HUDEP-2 (cell line): ENCODE measurements around the gene SEMA5A.
A peak's percentile ranks its signal among the peaks of the same experiment; 100 is the strongest.

ENCODE experiments used
- DNase-seq, 76 experiments: peaks; one replicate each; lab custom pipeline; 2025; ENCODE audit not compliant: unreplicated experiment in 76 of 76; lab: John Stamatoyannopoulos, UW

Gene SEMA5A

GRCh38 chr5:9523090-9523823 lies 22.6 kb downstream of the SEMA5A start:
- DNase-seq, result no peak

GRCh38 chr5:9519537-9519936 lies 26.3 kb downstream of the SEMA5A start:
- DNase-seq, result no peak

- DNase-seq, result no peak
Measured at GRCh38 chr5:9516591-9516990, 29.3 kb downstream of the SEMA5A start.

- DNase-seq, result no peak
Measured at GRCh38 chr5:9515436-9515835, 30.4 kb downstream of the SEMA5A start.

GRCh38 chr5:9514968-9515367 lies 30.9 kb downstream of the SEMA5A start:
- DNase-seq, result no peak

GRCh38 chr5:9513827-9514226 lies 32.0 kb downstream of the SEMA5A start:
- no peak for DNase-seq

GRCh38 chr5:9512457-9512856 lies 33.4 kb downstream of the SEMA5A start:
- DNase-seq, result no peak

GRCh38 chr5:9507974-9508373 lies 37.9 kb downstream of the SEMA5A start:
- no peak for DNase-seq

GRCh38 chr5:9505225-9505624 lies 40.6 kb downstream of the SEMA5A start:
- no peak for DNase-seq

- no peak for DNase-seq
Measured at GRCh38 chr5:9502864-9503263, 43.0 kb downstream of the SEMA5A start.

- no peak for DNase-seq
Measured at GRCh38 chr5:9502050-9502834, 43.6 kb downstream of the SEMA5A start.

GRCh38 chr5:9500625-9501024 lies 45.2 kb downstream of the SEMA5A start:
- DNase-seq, result no peak

- DNase-seq, result no peak
Measured at GRCh38 chr5:9500193-9500592, 45.7 kb downstream of the SEMA5A start.

- DNase-seq, result no peak
Measured at GRCh38 chr5:9499498-9499876, 46.4 kb downstream of the SEMA5A start.

- peak in 4 of 76 experiments; percentile 0 to 23 (median 3) for DNase-seq
Measured at GRCh38 chr5:9498541-9499497, 47.1 kb downstream of the SEMA5A start.

GRCh38 chr5:9497347-9497746 lies 48.5 kb downstream of the SEMA5A start:
- DNase-seq, result no peak

- DNase-seq, result no peak
Measured at GRCh38 chr5:9496801-9497200, 49.1 kb downstream of the SEMA5A start.

- DNase-seq, result no peak
Measured at GRCh38 chr5:9495121-9495520, 50.8 kb downstream of the SEMA5A start.

- no peak for DNase-seq
Measured at GRCh38 chr5:9494301-9494700, 51.6 kb downstream of the SEMA5A start.

- DNase-seq, result no peak
Measured at GRCh38 chr5:9490494-9491097, 55.3 kb downstream of the SEMA5A start.

- DNase-seq, result no peak
Measured at GRCh38 chr5:9483779-9484178, 62.1 kb downstream of the SEMA5A start.
